ENCODE data around the gene LGALS3BP. TPM values are rescaled to one million over a fixed set of nuclear protein-coding genes. Genes with fewer than 3 reads are reported as not detected.

Gene LGALS3BP
- total and polyA plus RNA-seq, 2 of the 13 experiments (the other 11 are each of a cell fraction or from before 2014, with no cell fraction given): 137 to 332 TPM

- in situ Hi-C loops (cut with HindIII; ENCODE audit: extremely low pct_ligation_motif_present, low pct_unique_long_range_greater_than_20kb): no loop called here
- no peak for FAIRE-seq
- Histone ChIP-seq H3K4me3 (replicated peaks in 1 of 3; ENCODE audit: insufficient read depth in 1 of 3, low read depth in 2 of 3, low read length in 3 of 3) (no peak overlapping the region), H3K9me3 (ENCODE audit: low read length) (peaks cover 35% of the 10 kb centered on the region), H3K4me1 (ENCODE audit: insufficient read depth, low read length) (peaks cover 26% of the 10 kb centered on the region), H3K79me2 (ENCODE audit: insufficient read depth, low read length) (peaks cover 1% of the 10 kb centered on the region), H3K4me2 (ENCODE audit: low read depth, low read length) (no peak overlapping the region), H3K27me3 (ENCODE audit: control insufficient read depth in 1 of 2, insufficient read depth in 2 of 2, low read length in 2 of 2) (peaks cover 0 to 2% of the 10 kb centered on the region in 2 experiments; a peak in 1 of 5 replicates), H2AFZ (ENCODE audit: low read length) (no peak overlapping the region), H3K9ac (ENCODE audit: insufficient read depth, low read depth, low read length) (no peak overlapping the region), H4K20me1 (ENCODE audit: insufficient read depth, low read length) (no peaks in the 10 kb centered on the region), H3K36me3 (replicated peaks in 1 of 2; ENCODE audit: control insufficient read depth in 1 of 2, insufficient read depth in 2 of 2, low read length in 2 of 2) (no peaks in the 10 kb centered on the region), H3K27ac (ENCODE audit: extremely low read length, insufficient read depth, low read length) (no peak overlapping the region)
- no peak for ATAC-seq
- ChIA-PET POLR2A (interaction anchor here (0.7 kb wide), 1 partner anchor 12 kb away, joined by 3 read pairs; no protein-coding TSS in a partner anchor), CTCF (ENCODE audit: low intra/inter-chr PET ratio, low total read pairs) (no interaction called here)
- BruUV-seq (replicated peaks): no TSS peak
- 69% methylated on average over 2 of the region's 2 CpGs for WGBS (ENCODE audit: low lambda C conversion rate)
- intact Hi-C loops (cut with micrococcal nuclease; ENCODE audit: unreplicated experiment): no loop called here
- TF ChIP-seq ZNF724P (CRISPR knock-in tag; IDR thresholded peaks at IDR 0.05; ENCODE audit: borderline replicate concordance) (peak; percentile 98), TSC22D2 (CRISPR knock-in tag; IDR thresholded peaks at IDR 0.05; ENCODE audit: borderline replicate concordance) (no peak), ZFP36 (IDR thresholded peaks at IDR 0.05; ENCODE audit: borderline replicate concordance, low read depth, low read length, partially characterized antibody) (peak; percentile 66)
- no peak for DNase-seq (ENCODE audit: low spot score)
These were observed 34.5 kb upstream of the LGALS3BP start for GRCh38 chr17:79014158-79014758.

GRCh38 chr17:79012563-79013134 is 32.9 kb upstream of the LGALS3BP start:
- intact Hi-C loops (cut with micrococcal nuclease; ENCODE audit: unreplicated experiment): no loop called here
- H3K79me2 ChIP-seq (ENCODE audit: insufficient read depth, low read length): peaks cover 17% of the 10 kb centered on the region
- in situ Hi-C loops (cut with HindIII; ENCODE audit: extremely low pct_ligation_motif_present, low pct_unique_long_range_greater_than_20kb): no loop called here
- no peak overlapping the region for H2AFZ ChIP-seq (ENCODE audit: low read length)
- ChIA-PET CTCF (ENCODE audit: low intra/inter-chr PET ratio, low total read pairs) (no interaction called here), POLR2A (interaction anchor here (3.8 kb wide), 1 partner anchor 14 kb away, joined by 118 read pairs; no protein-coding TSS in a partner anchor)
- FAIRE-seq: no peak
- H3K4me2 ChIP-seq (ENCODE audit: low read depth, low read length): no peak overlapping the region
- ATAC-seq: no peak
- peaks cover 35% of the 10 kb centered on the region for H3K9me3 ChIP-seq (ENCODE audit: low read length)
- peaks cover 37% of the 10 kb centered on the region for H3K4me1 ChIP-seq (ENCODE audit: insufficient read depth, low read length)
- H3K27me3 ChIP-seq (ENCODE audit: control insufficient read depth in 1 of 2, insufficient read depth in 2 of 2, low read length in 2 of 2): peaks cover 0 to 2% of the 10 kb centered on the region in 2 experiments; a peak in 1 of 5 replicates
- DNase-seq (ENCODE audit: low spot score): no peak
- BruUV-seq (replicated peaks): no TSS peak
- no peak overlapping the region for H3K27ac ChIP-seq (ENCODE audit: extremely low read length, insufficient read depth, low read length)
- no peaks in the 10 kb centered on the region for H4K20me1 ChIP-seq (ENCODE audit: insufficient read depth, low read length)
- 12% methylated on average over 6 of the region's 6 CpGs for WGBS (ENCODE audit: low lambda C conversion rate)
- TF ChIP-seq ETV6 (CRISPR knock-in tag; conservative IDR thresholded peaks at IDR 0.05) (no peak), FOXO4 (CRISPR knock-in tag; conservative IDR thresholded peaks at IDR 0.05) (no peak), ATF5 (CRISPR knock-in tag; IDR thresholded peaks at IDR 0.05; ENCODE audit: low read depth) (no peak), UBTF (CRISPR knock-in tag; IDR thresholded peaks at IDR 0.05) (no peak), GATAD2A (CRISPR knock-in tag; IDR thresholded peaks at IDR 0.05) (no peak), POGZ (CRISPR knock-in tag; IDR thresholded peaks at IDR 0.05) (0 out of 2 replicates have a peak, but pooled peaks have one; percentile 7), SKI (IDR thresholded peaks at IDR 0.05; ENCODE audit: partially characterized antibody) (no peak)
- H3K4me3 ChIP-seq (replicated peaks in 1 of 3; ENCODE audit: insufficient read depth in 1 of 3, low read depth in 2 of 3, low read length in 3 of 3): no peak overlapping the region
- peaks cover 1 to 3% of the 10 kb centered on the region in 2 experiments; a peak in 2 of 5 replicates for H3K36me3 ChIP-seq (replicated peaks in 1 of 2; ENCODE audit: control insufficient read depth in 1 of 2, insufficient read depth in 2 of 2, low read length in 2 of 2)
- no peak overlapping the region for H3K9ac ChIP-seq (ENCODE audit: insufficient read depth, low read depth, low read length)

Measured in HepG2 (cell line).